ENCODE data around the gene E2F6.

Gene E2F6

GRCh38 chr2:11502740-11503292 lies 36.9 kb upstream of the E2F6 start:
- DNase-seq (ENCODE audit: low read depth): peak; percentile 51
- TF ChIP-seq CTCF (IDR thresholded peaks at IDR 0.05; ENCODE audit: control insufficient read depth, extremely low read depth, insufficient read depth): no peak
- H3K4me3 ChIP-seq (ENCODE audit: low read depth, low read length): no peak overlapping the region

- TF ChIP-seq CTCF (IDR thresholded peaks at IDR 0.05; ENCODE audit: control insufficient read depth, extremely low read depth, insufficient read depth): no peak
- no peak overlapping the region for H3K4me3 ChIP-seq (ENCODE audit: low read depth, low read length)
- no peak for DNase-seq (ENCODE audit: low read depth)
These were observed 34.8 kb upstream of the E2F6 start for GRCh38 chr2:11500702-11501303.

GRCh38 chr2:11499081-11499743 lies 33.3 kb upstream of the E2F6 start:
- H3K4me3 ChIP-seq (ENCODE audit: low read depth, low read length): no peak overlapping the region
- no peak for TF ChIP-seq CTCF (IDR thresholded peaks at IDR 0.05; ENCODE audit: control insufficient read depth, extremely low read depth, insufficient read depth)
- no peak for DNase-seq (ENCODE audit: low read depth)

- no peak for DNase-seq (ENCODE audit: low read depth)
- 0 out of 2 replicates have a peak overlapping the region, but pooled peaks have one; percentile 19 for H3K4me3 ChIP-seq (ENCODE audit: low read depth, low read length)
- no peak for TF ChIP-seq CTCF (IDR thresholded peaks at IDR 0.05; ENCODE audit: control insufficient read depth, extremely low read depth, insufficient read depth)
These were observed 32.6 kb upstream of the E2F6 start for GRCh38 chr2:11498543-11499034.

- no peak for TF ChIP-seq CTCF (IDR thresholded peaks at IDR 0.05; ENCODE audit: control insufficient read depth, extremely low read depth, insufficient read depth)
- DNase-seq (ENCODE audit: low read depth): no peak
- H3K4me3 ChIP-seq (ENCODE audit: low read depth, low read length): no peak overlapping the region
These were observed 30.1 kb upstream of the E2F6 start for GRCh38 chr2:11495844-11496681.

GRCh38 chr2:11494310-11494709 lies 28.3 kb upstream of the E2F6 start:
- no peak for TF ChIP-seq CTCF (IDR thresholded peaks at IDR 0.05; ENCODE audit: control insufficient read depth, extremely low read depth, insufficient read depth)
- no peak for DNase-seq (ENCODE audit: low read depth)
- no peak overlapping the region for H3K4me3 ChIP-seq (ENCODE audit: low read depth, low read length)
